ENCODE results near the gene GADD45G.

DNA sequence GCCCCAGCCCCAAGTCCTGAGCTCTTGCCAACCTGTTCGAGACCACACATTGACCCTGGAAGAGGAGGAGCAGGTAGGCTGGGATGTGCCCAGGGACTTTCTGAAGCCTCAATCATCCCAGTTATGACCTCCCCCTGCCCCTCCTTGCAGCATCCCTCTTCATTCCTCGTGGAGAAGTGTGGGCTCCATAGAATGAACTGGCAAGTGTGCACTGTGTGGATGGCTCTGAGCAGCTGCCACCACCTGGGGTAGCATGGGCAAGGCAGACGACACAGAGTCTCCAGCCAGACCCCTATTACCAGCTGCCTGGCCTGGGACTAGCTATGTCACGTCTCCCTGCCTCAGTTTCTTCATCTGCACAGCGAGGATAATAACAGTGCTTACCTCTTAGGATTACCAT lies 33.5 kb downstream of the GADD45G start:
- TF ChIP-seq, protein P1, sequence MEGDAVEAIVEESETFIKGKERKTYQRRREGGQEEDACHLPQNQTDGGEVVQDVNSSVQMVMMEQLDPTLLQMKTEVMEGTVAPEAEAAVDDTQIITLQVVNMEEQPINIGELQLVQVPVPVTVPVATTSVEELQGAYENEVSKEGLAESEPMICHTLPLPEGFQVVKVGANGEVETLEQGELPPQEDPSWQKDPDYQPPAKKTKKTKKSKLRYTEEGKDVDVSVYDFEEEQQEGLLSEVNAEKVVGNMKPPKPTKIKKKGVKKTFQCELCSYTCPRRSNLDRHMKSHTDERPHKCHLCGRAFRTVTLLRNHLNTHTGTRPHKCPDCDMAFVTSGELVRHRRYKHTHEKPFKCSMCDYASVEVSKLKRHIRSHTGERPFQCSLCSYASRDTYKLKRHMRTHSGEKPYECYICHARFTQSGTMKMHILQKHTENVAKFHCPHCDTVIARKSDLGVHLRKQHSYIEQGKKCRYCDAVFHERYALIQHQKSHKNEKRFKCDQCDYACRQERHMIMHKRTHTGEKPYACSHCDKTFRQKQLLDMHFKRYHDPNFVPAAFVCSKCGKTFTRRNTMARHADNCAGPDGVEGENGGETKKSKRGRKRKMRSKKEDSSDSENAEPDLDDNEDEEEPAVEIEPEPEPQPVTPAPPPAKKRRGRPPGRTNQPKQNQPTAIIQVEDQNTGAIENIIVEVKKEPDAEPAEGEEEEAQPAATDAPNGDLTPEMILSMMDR (conservative IDR thresholded peaks at IDR 0.05; ENCODE audit: low read depth, low read length): no peak
- TF ChIP-seq RCOR1 (IDR thresholded peaks at IDR 0.05; ENCODE audit: insufficient replicate concordance, low read length) (no peak), RAD21 (IDR thresholded peaks at IDR 0.05; ENCODE audit: low read length) (no peak), POLR2A (IDR thresholded peaks at IDR 0.05; ENCODE audit: low read depth, low read length) (no peak), MXI1 (IDR thresholded peaks at IDR 0.05; ENCODE audit: borderline replicate concordance, low read depth, low read length) (no peak), CEBPB (IDR thresholded peaks at IDR 0.05; ENCODE audit: low read depth, low read length) (no peak), RFX5 (IDR thresholded peaks at IDR 0.05; ENCODE audit: low read depth, low read length) (no peak), SMC3 (IDR thresholded peaks at IDR 0.05; ENCODE audit: low read depth, low read length) (no peak), MAFK (IDR thresholded peaks at IDR 0.05; ENCODE audit: low read depth, low read length) (no peak)
- TF ChIP-seq, protein P2, sequence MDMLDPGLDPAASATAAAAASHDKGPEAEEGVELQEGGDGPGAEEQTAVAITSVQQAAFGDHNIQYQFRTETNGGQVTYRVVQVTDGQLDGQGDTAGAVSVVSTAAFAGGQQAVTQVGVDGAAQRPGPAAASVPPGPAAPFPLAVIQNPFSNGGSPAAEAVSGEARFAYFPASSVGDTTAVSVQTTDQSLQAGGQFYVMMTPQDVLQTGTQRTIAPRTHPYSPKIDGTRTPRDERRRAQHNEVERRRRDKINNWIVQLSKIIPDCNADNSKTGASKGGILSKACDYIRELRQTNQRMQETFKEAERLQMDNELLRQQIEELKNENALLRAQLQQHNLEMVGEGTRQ (IDR thresholded peaks at IDR 0.05; ENCODE audit: low read depth, low read length): no peak
- TF ChIP-seq, protein P3, sequence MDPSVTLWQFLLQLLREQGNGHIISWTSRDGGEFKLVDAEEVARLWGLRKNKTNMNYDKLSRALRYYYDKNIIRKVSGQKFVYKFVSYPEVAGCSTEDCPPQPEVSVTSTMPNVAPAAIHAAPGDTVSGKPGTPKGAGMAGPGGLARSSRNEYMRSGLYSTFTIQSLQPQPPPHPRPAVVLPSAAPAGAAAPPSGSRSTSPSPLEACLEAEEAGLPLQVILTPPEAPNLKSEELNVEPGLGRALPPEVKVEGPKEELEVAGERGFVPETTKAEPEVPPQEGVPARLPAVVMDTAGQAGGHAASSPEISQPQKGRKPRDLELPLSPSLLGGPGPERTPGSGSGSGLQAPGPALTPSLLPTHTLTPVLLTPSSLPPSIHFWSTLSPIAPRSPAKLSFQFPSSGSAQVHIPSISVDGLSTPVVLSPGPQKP (IDR thresholded peaks at IDR 0.05; ENCODE audit: borderline replicate concordance, low read depth, low read length): no peak
